Measurements from ENCODE around the gene SLC26A8.

- TF ChIP-seq CTCF (IDR thresholded peaks at IDR 0.05) (no peak), POLR2A (IDR thresholded peaks at IDR 0.05; ENCODE audit: low read depth) (no peak)
Observed at GRCh38 chr6:36049582-36049981, 25.1 kb upstream of the SLC26A8 start.

Measured in esophagus muscularis mucosa (tissue), 3 donors.